22Rv1 (cell line): ENCODE data around the gene TSPAN31.

Experiments
- ZFX ChIP-seq: fragments of 450-650 bp; IDR thresholded peaks from 2 replicates; pipeline ENCODE4 v1.6.1; 2017; ENCODE audit warnings: antibody characterized with exemption, borderline replicate concordance
- TF ChIP-seq, protein P1 (sequence below): fragments of 450-650 bp; IDR thresholded peaks from 2 replicates; pipeline ENCODE4 v1.5.1; 2017; ENCODE audit warnings: mild to moderate bottlenecking

DNA sequence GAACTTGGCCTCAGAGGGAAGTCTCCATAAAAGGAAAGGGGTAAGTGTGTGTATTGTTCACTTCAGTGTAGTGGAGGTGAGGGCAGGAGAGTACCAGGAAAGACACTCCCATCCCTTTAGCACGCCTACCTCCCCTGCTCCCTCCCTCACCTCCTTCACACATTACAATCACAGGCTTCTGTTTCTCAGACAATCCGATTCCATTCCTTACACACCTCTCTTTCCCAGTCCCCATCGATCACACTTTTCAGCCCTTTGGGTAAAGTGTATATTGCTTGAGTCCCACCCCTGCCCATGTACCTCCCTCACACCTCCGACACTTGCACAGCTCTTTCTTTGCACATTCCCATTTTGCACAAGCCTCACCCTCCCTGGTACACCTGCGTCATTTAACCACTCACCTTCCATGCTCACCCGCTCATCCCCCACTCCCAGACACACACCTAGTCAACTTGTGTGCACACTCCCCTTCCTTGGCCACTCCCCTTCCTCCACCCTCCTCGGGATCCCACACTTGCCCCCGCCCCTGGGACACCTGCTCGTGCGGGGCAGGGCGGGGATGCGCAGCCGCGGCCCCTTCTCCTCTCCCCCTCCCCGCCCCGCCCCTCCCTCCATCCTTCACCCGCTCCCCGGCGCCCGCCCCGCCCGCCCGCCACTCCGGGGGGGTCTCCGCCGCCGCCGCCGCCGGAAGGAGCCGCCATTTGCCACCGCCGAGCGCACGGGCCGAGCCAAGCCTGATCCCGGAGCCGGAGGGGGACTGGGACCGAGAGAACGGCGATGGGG, 9.8 kb downstream of the TSPAN31 start, which contains the start of gene MARCHF9:
- TF ChIP-seq, protein P1, sequence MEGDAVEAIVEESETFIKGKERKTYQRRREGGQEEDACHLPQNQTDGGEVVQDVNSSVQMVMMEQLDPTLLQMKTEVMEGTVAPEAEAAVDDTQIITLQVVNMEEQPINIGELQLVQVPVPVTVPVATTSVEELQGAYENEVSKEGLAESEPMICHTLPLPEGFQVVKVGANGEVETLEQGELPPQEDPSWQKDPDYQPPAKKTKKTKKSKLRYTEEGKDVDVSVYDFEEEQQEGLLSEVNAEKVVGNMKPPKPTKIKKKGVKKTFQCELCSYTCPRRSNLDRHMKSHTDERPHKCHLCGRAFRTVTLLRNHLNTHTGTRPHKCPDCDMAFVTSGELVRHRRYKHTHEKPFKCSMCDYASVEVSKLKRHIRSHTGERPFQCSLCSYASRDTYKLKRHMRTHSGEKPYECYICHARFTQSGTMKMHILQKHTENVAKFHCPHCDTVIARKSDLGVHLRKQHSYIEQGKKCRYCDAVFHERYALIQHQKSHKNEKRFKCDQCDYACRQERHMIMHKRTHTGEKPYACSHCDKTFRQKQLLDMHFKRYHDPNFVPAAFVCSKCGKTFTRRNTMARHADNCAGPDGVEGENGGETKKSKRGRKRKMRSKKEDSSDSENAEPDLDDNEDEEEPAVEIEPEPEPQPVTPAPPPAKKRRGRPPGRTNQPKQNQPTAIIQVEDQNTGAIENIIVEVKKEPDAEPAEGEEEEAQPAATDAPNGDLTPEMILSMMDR = no peak
- TF ChIP-seq ZFX = no peak
